WTC11 (cell line): ENCODE data around the gene YEATS2. TPM values are rescaled to one million over a fixed set of nuclear protein-coding genes. Genes with fewer than 3 reads are reported as not detected.

Experiments used
- ATAC-seq: fragments of 200-7000 bp; cut with Tn5 transposase; 2 replicates; pipeline ENCODE4 v1.10.0; 2021; ENCODE audit warnings: mild to moderate bottlenecking, moderate library complexity
- CTCF ChIA-PET: fragments of 300-600 bp; sonication (Branson Sonifier 250); formaldehyde crosslinking; loops from one replicate; lab custom pipeline; 2021; ENCODE audit warnings: antibody characterized with exemption; lab: Charles Lee
- POLR2A ChIA-PET: fragments of 350-600 bp; sonication (Branson Sonifier 250); formaldehyde crosslinking; loops from one replicate; lab custom pipeline; 2021; ENCODE audit warnings: antibody characterized with exemption; lab: Charles Lee
- DNase-seq: peaks from one replicate; pipeline ENCODE4 v3.0.0; 2021; ENCODE audit warnings: low spot score
- H3K27ac Mint-ChIP-seq: 2 replicates; pipeline ENCODE4 v1.8.0; 2021; ENCODE audit warnings: mixed read lengths
- H3K27me3 Mint-ChIP-seq: 2 replicates; pipeline ENCODE4 v1.8.0; 2021; ENCODE audit warnings: low read depth, mild to moderate bottlenecking, moderate library complexity, mixed read lengths
- H3K36me3 Mint-ChIP-seq: 2 replicates; pipeline ENCODE4 v1.8.0; 2021; ENCODE audit warnings: mixed read lengths
- H3K4me1 Mint-ChIP-seq: 2 replicates; pipeline ENCODE4 v1.8.0; 2022; ENCODE audit warnings: mixed read lengths
- H3K4me3 Mint-ChIP-seq: 2 replicates; pipeline ENCODE4 v1.8.0; 2021; ENCODE audit warnings: mild to moderate bottlenecking, moderate library complexity, mixed read lengths
- H3K9me3 Mint-ChIP-seq: 2 replicates; pipeline ENCODE4 v1.8.0; 2021; ENCODE audit warnings: mixed read lengths
- ATF1 ChIP-seq: sonication (generic); formaldehyde crosslinking; IDR thresholded peaks from 2 replicates; pipeline ENCODE4 v1.8.1; 2023; ENCODE audit warnings: mild to moderate bottlenecking, moderate library complexity, missing genetic modification reagents
- CREM ChIP-seq: sonication (generic); formaldehyde crosslinking; IDR thresholded peaks from 2 replicates; pipeline ENCODE4 v1.8.1; 2022; ENCODE audit warnings: mild to moderate bottlenecking, missing genetic modification reagents, moderate library complexity
- ELF4 ChIP-seq: sonication (generic); formaldehyde crosslinking; IDR thresholded peaks from 2 replicates; pipeline ENCODE4 v1.8.1; 2022; ENCODE audit warnings: low read depth, mild to moderate bottlenecking, moderate library complexity, missing genetic modification reagents
- FOXK1 ChIP-seq: sonication (generic); formaldehyde crosslinking; IDR thresholded peaks from 2 replicates; pipeline ENCODE4 v1.8.0; 2022; ENCODE audit warnings: mild to moderate bottlenecking, moderate library complexity, missing genetic modification reagents
- FOXP1 ChIP-seq: sonication (generic); formaldehyde crosslinking; IDR thresholded peaks from 2 replicates; pipeline ENCODE4 v1.8.0; 2022; ENCODE audit warnings: missing genetic modification reagents, mild to moderate bottlenecking, moderate library complexity, borderline replicate concordance
- GTF2I ChIP-seq: fragments of 250-450 bp; sonication (Bioruptor Pico); conservative IDR thresholded peaks from 2 replicates; pipeline ENCODE4 v1.4.0; 2021; ENCODE audit warnings: mild to moderate bottlenecking
- JAZF1 ChIP-seq: fragments of 250-450 bp; sonication (Bioruptor Pico); IDR thresholded peaks from 2 replicates; pipeline ENCODE4 v1.9.0; 2021; ENCODE audit warnings: moderate library complexity, mild to moderate bottlenecking, inconsistent platforms
- JUN ChIP-seq: sonication (generic); formaldehyde crosslinking; IDR thresholded peaks from 2 replicates; pipeline ENCODE4 v1.8.0; 2023; ENCODE audit warnings: mild to moderate bottlenecking, missing genetic modification reagents
- NFE2L1 ChIP-seq: sonication (generic); formaldehyde crosslinking; IDR thresholded peaks from 2 replicates; pipeline ENCODE4 v1.8.1; 2023; ENCODE audit warnings: missing genetic modification reagents
- NR1H2 ChIP-seq: sonication (generic); formaldehyde crosslinking; IDR thresholded peaks from 2 replicates; pipeline ENCODE4 v1.9.0; 2021; ENCODE audit warnings: mild to moderate bottlenecking, moderate library complexity, missing genetic modification reagents
- NR2C2 ChIP-seq: sonication (generic); formaldehyde crosslinking; IDR thresholded peaks from 2 replicates; pipeline ENCODE4 v1.8.0; 2022; ENCODE audit warnings: mild to moderate bottlenecking, missing genetic modification reagents
- SOX15 ChIP-seq: fragments of 250-450 bp; sonication (Bioruptor Pico); IDR thresholded peaks from 2 replicates; pipeline ENCODE4 v1.9.0; 2021; ENCODE audit warnings: mild to moderate bottlenecking
- SP1 ChIP-seq: sonication (generic); formaldehyde crosslinking; conservative IDR thresholded peaks from 2 replicates; pipeline ENCODE4 v1.8.1; 2022; ENCODE audit warnings: missing genetic modification reagents
- ZNF121 ChIP-seq: sonication (generic); formaldehyde crosslinking; IDR thresholded peaks from 2 replicates; pipeline ENCODE4 v1.8.0; 2023; ENCODE audit warnings: missing genetic modification reagents
- ZNF396 ChIP-seq: fragments of 250-450 bp; sonication (Bioruptor Pico); IDR thresholded peaks from 2 replicates; pipeline ENCODE4 v1.8.0; 2021; ENCODE audit warnings: mild to moderate bottlenecking, moderate library complexity, borderline replicate concordance
- ZNF423 ChIP-seq: fragments of 250-450 bp; sonication (Bioruptor Pico); IDR thresholded peaks from 2 replicates; pipeline ENCODE4 v2.1.2; 2022; ENCODE audit warnings: mild to moderate bottlenecking, moderate library complexity
- total RNA-seq: library from RNA; stranded (reverse); gene quantifications from 3 replicates; pipeline ENCODE4 v1.2.3, GENCODE V29; 2021
- TF ChIP-seq, protein P1 (sequence below): sonication (generic); formaldehyde crosslinking; IDR thresholded peaks from 2 replicates; pipeline ENCODE4 v1.8.1; 2022; ENCODE audit warnings: mild to moderate bottlenecking, moderate library complexity, missing genetic modification reagents
- TF ChIP-seq, protein P2 (sequence below): sonication (generic); formaldehyde crosslinking; IDR thresholded peaks from 2 replicates; pipeline ENCODE4 v1.8.0; 2022; ENCODE audit warnings: mild to moderate bottlenecking, missing genetic modification reagents
- TF ChIP-seq, protein P3 (sequence below): sonication (generic); formaldehyde crosslinking; IDR thresholded peaks from 2 replicates; pipeline ENCODE4 v1.8.1; 2023; ENCODE audit warnings: mild to moderate bottlenecking, missing genetic modification reagents, borderline replicate concordance
- TF ChIP-seq, protein P4 (sequence below): sonication (generic); formaldehyde crosslinking; IDR thresholded peaks from 2 replicates; pipeline ENCODE4 v1.8.1; 2022; ENCODE audit warnings: low read depth, mild to moderate bottlenecking, moderate library complexity, missing genetic modification reagents, borderline replicate concordance
- TF ChIP-seq, protein P5 (sequence below): sonication (generic); formaldehyde crosslinking; IDR thresholded peaks from 2 replicates; pipeline ENCODE4 v1.8.1; 2022; ENCODE audit warnings: mild to moderate bottlenecking, missing genetic modification reagents, moderate library complexity, borderline replicate concordance
- TF ChIP-seq, protein P6 (sequence below): sonication (generic); formaldehyde crosslinking; IDR thresholded peaks from 2 replicates; pipeline ENCODE4 v1.8.1; 2023; ENCODE audit warnings: mild to moderate bottlenecking, missing genetic modification reagents
- TF ChIP-seq, protein P7 (sequence below): sonication (generic); formaldehyde crosslinking; IDR thresholded peaks from 2 replicates; pipeline ENCODE4 v1.8.1; 2022; ENCODE audit warnings: low read depth, missing genetic modification reagents, borderline replicate concordance

Gene YEATS2
- total RNA-seq, 1 experiment from 2014 or later, result 42.5 TPM

DNA sequence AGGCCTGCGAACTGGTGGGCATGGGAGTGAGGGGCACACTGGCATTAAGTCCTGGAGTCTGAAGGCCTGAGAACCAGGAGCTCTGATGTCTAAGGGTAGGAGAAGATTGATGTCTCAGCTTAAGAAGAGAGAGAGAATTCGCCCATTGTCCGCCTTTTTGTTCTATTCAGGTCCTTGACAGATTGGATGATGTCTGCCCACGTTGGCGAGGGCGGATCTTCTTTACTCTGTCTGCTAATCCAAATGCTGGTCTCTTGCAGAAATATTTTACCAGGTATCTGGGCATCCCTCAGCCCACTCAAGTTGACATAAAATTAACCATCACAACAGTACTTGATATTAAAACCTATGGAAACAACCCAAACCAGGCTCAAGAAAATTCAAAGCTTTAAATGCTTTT is 83.6 kb downstream of the YEATS2 start:
- Mint-ChIP-seq H3K4me3 (no peak overlapping the region), H3K27ac (no peak overlapping the region), H3K4me1 (no peaks in the 10 kb centered on the region), H3K36me3 (peaks cover 77% of the 10 kb centered on the region), H3K27me3 (no peaks in the 10 kb centered on the region), H3K9me3 (no peaks in the 10 kb centered on the region)
- ATAC-seq (no peak), DNase-seq (no peak)
- ChIA-PET CTCF (no interaction called here), POLR2A (no interaction called here)
- TF ChIP-seq NR1H2 (CRISPR knock-in tag), result no peak
- TF ChIP-seq, protein P1, sequence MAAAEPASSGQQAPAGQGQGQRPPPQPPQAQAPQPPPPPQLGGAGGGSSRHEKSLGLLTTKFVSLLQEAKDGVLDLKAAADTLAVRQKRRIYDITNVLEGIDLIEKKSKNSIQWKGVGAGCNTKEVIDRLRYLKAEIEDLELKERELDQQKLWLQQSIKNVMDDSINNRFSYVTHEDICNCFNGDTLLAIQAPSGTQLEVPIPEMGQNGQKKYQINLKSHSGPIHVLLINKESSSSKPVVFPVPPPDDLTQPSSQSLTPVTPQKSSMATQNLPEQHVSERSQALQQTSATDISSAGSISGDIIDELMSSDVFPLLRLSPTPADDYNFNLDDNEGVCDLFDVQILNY (CRISPR knock-in tag), result no peak
- TF ChIP-seq, protein P2, sequence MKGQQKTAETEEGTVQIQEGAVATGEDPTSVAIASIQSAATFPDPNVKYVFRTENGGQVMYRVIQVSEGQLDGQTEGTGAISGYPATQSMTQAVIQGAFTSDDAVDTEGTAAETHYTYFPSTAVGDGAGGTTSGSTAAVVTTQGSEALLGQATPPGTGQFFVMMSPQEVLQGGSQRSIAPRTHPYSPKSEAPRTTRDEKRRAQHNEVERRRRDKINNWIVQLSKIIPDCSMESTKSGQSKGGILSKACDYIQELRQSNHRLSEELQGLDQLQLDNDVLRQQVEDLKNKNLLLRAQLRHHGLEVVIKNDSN (CRISPR knock-in tag), result no peak
- TF ChIP-seq, protein P3, sequence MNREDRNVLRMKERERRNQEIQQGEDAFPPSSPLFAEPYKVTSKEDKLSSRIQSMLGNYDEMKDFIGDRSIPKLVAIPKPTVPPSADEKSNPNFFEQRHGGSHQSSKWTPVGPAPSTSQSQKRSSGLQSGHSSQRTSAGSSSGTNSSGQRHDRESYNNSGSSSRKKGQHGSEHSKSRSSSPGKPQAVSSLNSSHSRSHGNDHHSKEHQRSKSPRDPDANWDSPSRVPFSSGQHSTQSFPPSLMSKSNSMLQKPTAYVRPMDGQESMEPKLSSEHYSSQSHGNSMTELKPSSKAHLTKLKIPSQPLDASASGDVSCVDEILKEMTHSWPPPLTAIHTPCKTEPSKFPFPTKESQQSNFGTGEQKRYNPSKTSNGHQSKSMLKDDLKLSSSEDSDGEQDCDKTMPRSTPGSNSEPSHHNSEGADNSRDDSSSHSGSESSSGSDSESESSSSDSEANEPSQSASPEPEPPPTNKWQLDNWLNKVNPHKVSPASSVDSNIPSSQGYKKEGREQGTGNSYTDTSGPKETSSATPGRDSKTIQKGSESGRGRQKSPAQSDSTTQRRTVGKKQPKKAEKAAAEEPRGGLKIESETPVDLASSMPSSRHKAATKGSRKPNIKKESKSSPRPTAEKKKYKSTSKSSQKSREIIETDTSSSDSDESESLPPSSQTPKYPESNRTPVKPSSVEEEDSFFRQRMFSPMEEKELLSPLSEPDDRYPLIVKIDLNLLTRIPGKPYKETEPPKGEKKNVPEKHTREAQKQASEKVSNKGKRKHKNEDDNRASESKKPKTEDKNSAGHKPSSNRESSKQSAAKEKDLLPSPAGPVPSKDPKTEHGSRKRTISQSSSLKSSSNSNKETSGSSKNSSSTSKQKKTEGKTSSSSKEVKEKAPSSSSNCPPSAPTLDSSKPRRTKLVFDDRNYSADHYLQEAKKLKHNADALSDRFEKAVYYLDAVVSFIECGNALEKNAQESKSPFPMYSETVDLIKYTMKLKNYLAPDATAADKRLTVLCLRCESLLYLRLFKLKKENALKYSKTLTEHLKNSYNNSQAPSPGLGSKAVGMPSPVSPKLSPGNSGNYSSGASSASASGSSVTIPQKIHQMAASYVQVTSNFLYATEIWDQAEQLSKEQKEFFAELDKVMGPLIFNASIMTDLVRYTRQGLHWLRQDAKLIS (CRISPR knock-in tag), result no peak
- TF ChIP-seq ATF1 (CRISPR knock-in tag), result no peak
- TF ChIP-seq SP1 (CRISPR knock-in tag), result no peak
- TF ChIP-seq, protein P4, sequence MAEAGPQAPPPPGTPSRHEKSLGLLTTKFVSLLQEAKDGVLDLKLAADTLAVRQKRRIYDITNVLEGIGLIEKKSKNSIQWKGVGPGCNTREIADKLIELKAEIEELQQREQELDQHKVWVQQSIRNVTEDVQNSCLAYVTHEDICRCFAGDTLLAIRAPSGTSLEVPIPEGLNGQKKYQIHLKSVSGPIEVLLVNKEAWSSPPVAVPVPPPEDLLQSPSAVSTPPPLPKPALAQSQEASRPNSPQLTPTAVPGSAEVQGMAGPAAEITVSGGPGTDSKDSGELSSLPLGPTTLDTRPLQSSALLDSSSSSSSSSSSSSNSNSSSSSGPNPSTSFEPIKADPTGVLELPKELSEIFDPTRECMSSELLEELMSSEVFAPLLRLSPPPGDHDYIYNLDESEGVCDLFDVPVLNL (CRISPR knock-in tag), result no peak
- no peak for TF ChIP-seq FOXK1 (CRISPR knock-in tag)
- TF ChIP-seq, protein P5, sequence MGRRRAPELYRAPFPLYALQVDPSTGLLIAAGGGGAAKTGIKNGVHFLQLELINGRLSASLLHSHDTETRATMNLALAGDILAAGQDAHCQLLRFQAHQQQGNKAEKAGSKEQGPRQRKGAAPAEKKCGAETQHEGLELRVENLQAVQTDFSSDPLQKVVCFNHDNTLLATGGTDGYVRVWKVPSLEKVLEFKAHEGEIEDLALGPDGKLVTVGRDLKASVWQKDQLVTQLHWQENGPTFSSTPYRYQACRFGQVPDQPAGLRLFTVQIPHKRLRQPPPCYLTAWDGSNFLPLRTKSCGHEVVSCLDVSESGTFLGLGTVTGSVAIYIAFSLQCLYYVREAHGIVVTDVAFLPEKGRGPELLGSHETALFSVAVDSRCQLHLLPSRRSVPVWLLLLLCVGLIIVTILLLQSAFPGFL (CRISPR knock-in tag), result no peak
- no peak for TF ChIP-seq ZNF423 (CRISPR knock-in tag)

DNA sequence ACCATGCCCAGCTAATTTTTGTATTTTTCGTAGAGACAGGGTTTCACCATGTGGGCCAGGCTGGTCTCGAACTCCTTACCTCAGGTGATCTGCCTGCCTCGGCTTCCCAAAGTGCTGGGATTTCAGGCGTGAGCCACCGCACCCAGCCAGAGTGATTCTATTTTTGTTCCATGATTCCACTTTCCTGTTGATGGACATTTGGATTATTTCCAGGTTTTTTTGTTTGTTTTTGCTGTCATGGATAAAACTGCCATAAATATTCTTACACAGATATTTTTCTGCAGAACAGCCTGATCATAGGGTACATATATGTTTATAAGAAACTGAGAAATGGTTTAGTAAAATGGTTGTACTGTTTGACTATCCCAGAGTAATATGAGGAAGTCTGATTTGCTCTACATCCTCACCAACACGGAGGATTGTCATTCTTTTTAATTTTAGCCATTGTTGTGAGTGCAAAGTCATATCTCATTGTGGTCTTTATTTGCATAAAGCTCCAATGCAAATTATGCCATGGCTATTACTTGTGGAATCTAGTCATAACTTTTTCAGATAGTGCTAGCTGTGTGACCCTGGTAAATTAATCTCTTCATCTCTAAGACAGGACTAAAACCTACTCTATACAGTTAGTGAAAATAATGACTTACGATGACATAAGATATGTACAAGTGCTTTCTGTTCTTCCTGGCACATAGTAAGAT is 85.1 kb downstream of the YEATS2 start:
- no peak for ATAC-seq
- CTCF ChIA-PET, result no interaction called here
- TF ChIP-seq, protein P2 (CRISPR knock-in tag), result no peak
- TF ChIP-seq SP1 (CRISPR knock-in tag) (no peak), NFE2L1 (CRISPR knock-in tag) (no peak), CREM (CRISPR knock-in tag) (no peak), FOXP1 (CRISPR knock-in tag) (no peak), GTF2I (CRISPR knock-in tag) (no peak), ZNF396 (CRISPR knock-in tag) (no peak), FOXK1 (CRISPR knock-in tag) (no peak), JUN (no peak), ELF4 (CRISPR knock-in tag) (no peak), SOX15 (CRISPR knock-in tag) (no peak), NR2C2 (no peak), ZNF121 (CRISPR knock-in tag) (no peak), JAZF1 (no peak)
- TF ChIP-seq, protein P6, sequence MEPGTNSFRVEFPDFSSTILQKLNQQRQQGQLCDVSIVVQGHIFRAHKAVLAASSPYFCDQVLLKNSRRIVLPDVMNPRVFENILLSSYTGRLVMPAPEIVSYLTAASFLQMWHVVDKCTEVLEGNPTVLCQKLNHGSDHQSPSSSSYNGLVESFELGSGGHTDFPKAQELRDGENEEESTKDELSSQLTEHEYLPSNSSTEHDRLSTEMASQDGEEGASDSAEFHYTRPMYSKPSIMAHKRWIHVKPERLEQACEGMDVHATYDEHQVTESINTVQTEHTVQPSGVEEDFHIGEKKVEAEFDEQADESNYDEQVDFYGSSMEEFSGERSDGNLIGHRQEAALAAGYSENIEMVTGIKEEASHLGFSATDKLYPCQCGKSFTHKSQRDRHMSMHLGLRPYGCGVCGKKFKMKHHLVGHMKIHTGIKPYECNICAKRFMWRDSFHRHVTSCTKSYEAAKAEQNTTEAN (CRISPR knock-in tag), result no peak
- TF ChIP-seq, protein P7, sequence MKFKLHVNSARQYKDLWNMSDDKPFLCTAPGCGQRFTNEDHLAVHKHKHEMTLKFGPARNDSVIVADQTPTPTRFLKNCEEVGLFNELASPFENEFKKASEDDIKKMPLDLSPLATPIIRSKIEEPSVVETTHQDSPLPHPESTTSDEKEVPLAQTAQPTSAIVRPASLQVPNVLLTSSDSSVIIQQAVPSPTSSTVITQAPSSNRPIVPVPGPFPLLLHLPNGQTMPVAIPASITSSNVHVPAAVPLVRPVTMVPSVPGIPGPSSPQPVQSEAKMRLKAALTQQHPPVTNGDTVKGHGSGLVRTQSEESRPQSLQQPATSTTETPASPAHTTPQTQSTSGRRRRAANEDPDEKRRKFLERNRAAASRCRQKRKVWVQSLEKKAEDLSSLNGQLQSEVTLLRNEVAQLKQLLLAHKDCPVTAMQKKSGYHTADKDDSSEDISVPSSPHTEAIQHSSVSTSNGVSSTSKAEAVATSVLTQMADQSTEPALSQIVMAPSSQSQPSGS, result no peak
- TF ChIP-seq, all 79 proteins: peak for 0
- no peaks in the 10 kb centered on the region for H3K4me1 Mint-ChIP-seq
- peaks cover 75% of the 10 kb centered on the region for H3K36me3 Mint-ChIP-seq
- no peak overlapping the region for H3K4me3 Mint-ChIP-seq
- no peaks in the 10 kb centered on the region for H3K9me3 Mint-ChIP-seq
- no peaks in the 10 kb centered on the region for H3K27me3 Mint-ChIP-seq
- no peak overlapping the region for H3K27ac Mint-ChIP-seq
- POLR2A ChIA-PET, result no interaction called here
- DNase-seq, result no peak
